ENCODE results near the gene ZZZ3. TPM values are rescaled to one million over a fixed set of nuclear protein-coding genes. Genes with fewer than 3 reads are reported as not detected.

ZZZ3 gene
- total and polyA plus RNA-seq, 2 of the 13 experiments (the other 11 are each of a cell fraction or from before 2014, with no cell fraction given): 18.1 to 50.2 TPM

DNA sequence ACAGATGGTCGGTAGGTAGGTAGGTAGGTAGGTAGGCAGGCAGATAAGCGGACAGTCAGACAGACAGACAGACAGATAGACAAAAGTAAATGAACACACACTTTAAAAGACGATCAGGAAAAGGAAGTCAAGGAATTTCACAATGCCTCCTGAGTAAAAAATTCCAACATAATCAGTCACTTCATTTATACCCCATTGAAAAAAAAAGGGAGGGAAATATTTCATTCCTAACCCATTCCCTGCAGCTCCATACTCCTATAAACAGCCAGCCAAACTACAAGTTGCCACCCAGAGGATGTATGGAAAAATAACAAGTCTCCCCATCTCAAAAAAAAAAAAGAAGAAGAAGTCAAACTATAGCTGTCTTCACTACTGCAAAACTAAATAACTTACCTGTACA lies 43.4 kb downstream of the ZZZ3 start:
- Histone ChIP-seq H2AFZ (ENCODE audit: low read length) (no peak overlapping the region), H3K27ac (ENCODE audit: extremely low read length, insufficient read depth, low read length) (no peak overlapping the region), H3K4me1 (ENCODE audit: insufficient read depth, low read length) (no peaks in the 10 kb centered on the region), H3K79me2 (ENCODE audit: insufficient read depth, low read length) (peaks cover 23% of the 10 kb centered on the region), H3K27me3 (ENCODE audit: control insufficient read depth in 1 of 2, insufficient read depth in 2 of 2, low read length in 2 of 2) (no peaks in the 10 kb centered on the region), H3K9ac (ENCODE audit: insufficient read depth, low read depth, low read length) (no peak overlapping the region), H4K20me1 (ENCODE audit: insufficient read depth, low read length) (0 out of 2 replicates have a peak, but pooled peaks cover 5% of the 10 kb centered on the region), H3K9me3 (ENCODE audit: low read length) (no peaks in the 10 kb centered on the region), H3K36me3 (replicated peaks in 1 of 2; ENCODE audit: control insufficient read depth in 1 of 2, insufficient read depth in 2 of 2, low read length in 2 of 2) (peaks cover 4 to 28% of the 10 kb centered on the region in 2 experiments; a peak in 4 of 5 replicates), H3K4me3 (replicated peaks in 1 of 3; ENCODE audit: insufficient read depth in 1 of 3, low read depth in 2 of 3, low read length in 3 of 3) (no peak overlapping the region), H3K4me2 (ENCODE audit: low read depth, low read length) (no peak overlapping the region)
- no peak for ATAC-seq
- ChIA-PET CTCF (ENCODE audit: low intra/inter-chr PET ratio, low total read pairs) (no interaction called here), POLR2A (no interaction called here)
- no peak for FAIRE-seq
- 66% methylated on average over 3 of the region's 3 CpGs for WGBS (ENCODE audit: low lambda C conversion rate)
- in situ Hi-C loops (cut with HindIII; ENCODE audit: extremely low pct_ligation_motif_present, low pct_unique_long_range_greater_than_20kb): no loop called here
- no peak for TF ChIP-seq ZNF569 (CRISPR knock-in tag; IDR thresholded peaks at IDR 0.05; ENCODE audit: borderline replicate concordance)
- no peak for TF ChIP-seq MLLT10 (CRISPR knock-in tag; IDR thresholded peaks at IDR 0.05)
- TF ChIP-seq, protein P1, sequence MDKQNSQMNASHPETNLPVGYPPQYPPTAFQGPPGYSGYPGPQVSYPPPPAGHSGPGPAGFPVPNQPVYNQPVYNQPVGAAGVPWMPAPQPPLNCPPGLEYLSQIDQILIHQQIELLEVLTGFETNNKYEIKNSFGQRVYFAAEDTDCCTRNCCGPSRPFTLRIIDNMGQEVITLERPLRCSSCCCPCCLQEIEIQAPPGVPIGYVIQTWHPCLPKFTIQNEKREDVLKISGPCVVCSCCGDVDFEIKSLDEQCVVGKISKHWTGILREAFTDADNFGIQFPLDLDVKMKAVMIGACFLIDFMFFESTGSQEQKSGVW (CRISPR knock-in tag; IDR thresholded peaks at IDR 0.05; ENCODE audit: borderline replicate concordance): no peak
- TF ChIP-seq, protein P2, sequence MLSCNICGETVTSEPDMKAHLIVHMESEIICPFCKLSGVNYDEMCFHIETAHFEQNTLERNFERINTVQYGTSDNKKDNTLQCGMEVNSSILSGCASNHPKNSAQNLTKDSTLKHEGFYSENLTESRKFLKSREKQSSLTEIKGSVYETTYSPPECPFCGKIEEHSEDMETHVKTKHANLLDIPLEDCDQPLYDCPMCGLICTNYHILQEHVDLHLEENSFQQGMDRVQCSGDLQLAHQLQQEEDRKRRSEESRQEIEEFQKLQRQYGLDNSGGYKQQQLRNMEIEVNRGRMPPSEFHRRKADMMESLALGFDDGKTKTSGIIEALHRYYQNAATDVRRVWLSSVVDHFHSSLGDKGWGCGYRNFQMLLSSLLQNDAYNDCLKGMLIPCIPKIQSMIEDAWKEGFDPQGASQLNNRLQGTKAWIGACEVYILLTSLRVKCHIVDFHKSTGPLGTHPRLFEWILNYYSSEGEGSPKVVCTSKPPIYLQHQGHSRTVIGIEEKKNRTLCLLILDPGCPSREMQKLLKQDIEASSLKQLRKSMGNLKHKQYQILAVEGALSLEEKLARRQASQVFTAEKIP (CRISPR knock-in tag; IDR thresholded peaks at IDR 0.05; ENCODE audit: borderline replicate concordance): no peak
- TF ChIP-seq KDM2A (CRISPR knock-in tag; IDR thresholded peaks at IDR 0.05; ENCODE audit: borderline replicate concordance, low read depth): no peak
- DNase-seq (ENCODE audit: low spot score): no peak
- no TSS peak for BruUV-seq (replicated peaks)
- intact Hi-C loops (cut with micrococcal nuclease; ENCODE audit: unreplicated experiment): no loop called here

- BruUV-seq (replicated peaks): no TSS peak
- H3K36me3 ChIP-seq (replicated peaks in 1 of 2; ENCODE audit: control insufficient read depth in 1 of 2, insufficient read depth in 2 of 2, low read length in 2 of 2): peaks cover 9 to 42% of the 10 kb centered on the region in 2 experiments
- TF ChIP-seq AHR (CRISPR knock-in tag; IDR thresholded peaks at IDR 0.05): no peak
- no peak for TF ChIP-seq ZNF24 (IDR thresholded peaks at IDR 0.05)
- no peak for TF ChIP-seq USF2 (IDR thresholded peaks at IDR 0.05; ENCODE audit: low read depth, low read length)
- no peak for TF ChIP-seq USF2 (CRISPR knock-in tag; IDR thresholded peaks at IDR 0.05; ENCODE audit: borderline replicate concordance)
- TF ChIP-seq, protein P3, sequence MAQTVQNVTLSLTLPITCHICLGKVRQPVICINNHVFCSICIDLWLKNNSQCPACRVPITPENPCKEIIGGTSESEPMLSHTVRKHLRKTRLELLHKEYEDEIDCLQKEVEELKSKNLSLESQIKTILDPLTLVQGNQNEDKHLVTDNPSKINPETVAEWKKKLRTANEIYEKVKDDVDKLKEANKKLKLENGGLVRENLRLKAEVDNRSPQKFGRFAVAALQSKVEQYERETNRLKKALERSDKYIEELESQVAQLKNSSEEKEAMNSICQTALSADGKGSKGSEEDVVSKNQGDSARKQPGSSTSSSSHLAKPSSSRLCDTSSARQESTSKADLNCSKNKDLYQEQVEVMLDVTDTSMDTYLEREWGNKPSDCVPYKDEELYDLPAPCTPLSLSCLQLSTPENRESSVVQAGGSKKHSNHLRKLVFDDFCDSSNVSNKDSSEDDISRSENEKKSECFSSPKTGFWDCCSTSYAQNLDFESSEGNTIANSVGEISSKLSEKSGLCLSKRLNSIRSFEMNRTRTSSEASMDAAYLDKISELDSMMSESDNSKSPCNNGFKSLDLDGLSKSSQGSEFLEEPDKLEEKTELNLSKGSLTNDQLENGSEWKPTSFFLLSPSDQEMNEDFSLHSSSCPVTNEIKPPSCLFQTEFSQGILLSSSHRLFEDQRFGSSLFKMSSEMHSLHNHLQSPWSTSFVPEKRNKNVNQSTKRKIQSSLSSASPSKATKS (CRISPR knock-in tag; IDR thresholded peaks at IDR 0.05): no peak
- TF ChIP-seq ZNF30 (CRISPR knock-in tag; IDR thresholded peaks at IDR 0.05): no peak
- no peak for TF ChIP-seq FOXM1 (CRISPR knock-in tag; IDR thresholded peaks at IDR 0.05)
- no peak for TF ChIP-seq ELF3 (CRISPR knock-in tag; IDR thresholded peaks at IDR 0.05)
These were observed 45.6 kb downstream of the ZZZ3 start for GRCh38 chr1:77636864-77637263.

More at GRCh38 chr1:77636864-77637263, 45.6 kb downstream of the ZZZ3 start:
- no peaks in the 10 kb centered on the region for H3K9me3 ChIP-seq (ENCODE audit: low read length)
- H3K79me2 ChIP-seq (ENCODE audit: insufficient read depth, low read length): peaks cover 2% of the 10 kb centered on the region
- H3K4me2 ChIP-seq (ENCODE audit: low read depth, low read length): no peak overlapping the region
- no peak overlapping the region for H2AFZ ChIP-seq (ENCODE audit: low read length)
- H3K27ac ChIP-seq (ENCODE audit: extremely low read length, insufficient read depth, low read length): no peak overlapping the region
- in situ Hi-C loops (cut with HindIII; ENCODE audit: extremely low pct_ligation_motif_present, low pct_unique_long_range_greater_than_20kb) (no loop called here), intact Hi-C loops (cut with micrococcal nuclease; ENCODE audit: unreplicated experiment) (no loop called here)
- no peaks in the 10 kb centered on the region for H3K4me1 ChIP-seq (ENCODE audit: insufficient read depth, low read length)
- ATAC-seq: no peak
- no peak for FAIRE-seq
- no peaks in the 10 kb centered on the region for H3K27me3 ChIP-seq (ENCODE audit: control insufficient read depth in 1 of 2, insufficient read depth in 2 of 2, low read length in 2 of 2)
- no peaks in the 10 kb centered on the region for H4K20me1 ChIP-seq (ENCODE audit: insufficient read depth, low read length)
- no peak overlapping the region for H3K9ac ChIP-seq (ENCODE audit: insufficient read depth, low read depth, low read length)
- ChIA-PET POLR2A (no interaction called here), CTCF (ENCODE audit: low intra/inter-chr PET ratio, low total read pairs) (no interaction called here)
- 98% methylated on average over 4 of the region's 4 CpGs for WGBS (ENCODE audit: low lambda C conversion rate)
- DNase-seq (ENCODE audit: low spot score): no peak
- H3K4me3 ChIP-seq (replicated peaks in 1 of 3; ENCODE audit: insufficient read depth in 1 of 3, low read depth in 2 of 3, low read length in 3 of 3): no peak overlapping the region

All from HepG2 (cell line).